SK-N-SH (cell line): Measurements from ENCODE around the gene PPEF2. TPM values are rescaled to one million over a fixed set of nuclear protein-coding genes. Genes with fewer than 3 reads are reported as not detected.
A peak's percentile ranks its signal among the peaks of the same experiment; 100 is the strongest.

Source experiments
- CTCF ChIA-PET: fragments of 300-600, 350-600 bp; formaldehyde crosslinking; extraction: SDS; loops from one replicate; lab custom pipeline; 2021; lab: Yijun Ruan, JAX
- POLR2A ChIA-PET: fragments of 350-600 bp; sonication (Branson Sonifier 250); formaldehyde crosslinking; extraction: SDS; loops from one replicate; lab custom pipeline; 2020; ENCODE audit warnings: antibody characterized with exemption, inconsistent platforms; lab: Yijun Ruan, JAX
- DNase-seq: peaks from one replicate; pipeline ENCODE4 v3.0.0; 2012
- H2AFZ ChIP-seq: fragments of 200-600 bp; sonication (generic); 2 replicates; pipeline ENCODE4 v1.8.1; 2016; ENCODE audit warnings: antibody characterized with exemption, mild to moderate bottlenecking, low read depth
- H3F3A ChIP-seq: fragments of 200-600 bp; sonication (generic); replicated peaks from 2 replicates; pipeline ENCODE3; 2016; ENCODE audit warnings: antibody characterized with exemption, mild to moderate bottlenecking; ENCODE audit not compliant: insufficient read depth
- H3K27ac ChIP-seq, 2 experiments: fragments of 200-500 bp in 1 of 2; fragments of 200-600 bp in 1 of 2; sonication (Bioruptor generic) in 1 of 2; sonication (generic), shearing (Covaris generic) in 1 of 2; 2 replicates each; pipeline versions ENCODE4 v1.5.1 to v1.6.1; 2014 to 2016; ENCODE audit warnings: low read depth in 2 of 2, inconsistent platforms in 1 of 2, low read length in 1 of 2, mild to moderate bottlenecking in 1 of 2, mixed read lengths in 1 of 2
- H3K27me3 ChIP-seq: fragments of 200-600 bp; sonication (generic), shearing (Covaris generic); 2 replicates; pipeline ENCODE4 v1.6.1; 2016; ENCODE audit warnings: mixed run types; ENCODE audit not compliant: insufficient read depth
- H3K36me3 ChIP-seq, 2 experiments: fragments of 200-500 bp in 1 of 2; fragments of 200-600 bp in 1 of 2; sonication (Bioruptor generic) in 1 of 2; sonication (generic) in 1 of 2; replicated peaks in 1 of 2; 2 replicates each; pipeline versions ENCODE3 to v1.5.1; 2014 to 2016; ENCODE audit warnings: low read length in 1 of 2, mild to moderate bottlenecking in 1 of 2; ENCODE audit not compliant: insufficient read depth in 2 of 2, control insufficient read depth in 1 of 2
- H3K4me1 ChIP-seq, 2 experiments: fragments of 200-500 bp in 1 of 2; fragments of 200-600 bp in 1 of 2; sonication (Bioruptor generic) in 1 of 2; sonication (generic), shearing (Covaris generic) in 1 of 2; 2 replicates each; pipeline versions ENCODE4 v1.5.1 to v1.6.1; 2014 to 2016; ENCODE audit warnings: low read depth in 1 of 2, low read length in 1 of 2, mixed run types in 1 of 2; ENCODE audit not compliant: insufficient read depth in 2 of 2, control insufficient read depth in 1 of 2
- H3K4me2 ChIP-seq: fragments of 200-600 bp; sonication (generic), shearing (Covaris generic); 2 replicates; pipeline ENCODE4 v1.6.1; 2017; ENCODE audit warnings: mixed run types
- H3K4me3 ChIP-seq, 2 experiments: fragments of 200-500 bp in 1 of 2; fragments of 200-600 bp in 1 of 2; sonication (Bioruptor generic) in 1 of 2; sonication (generic), shearing (Covaris generic) in 1 of 2; 2 replicates each; pipeline versions ENCODE4 v1.5.1 to v1.8.1; 2014 to 2016; ENCODE audit warnings: low read depth in 2 of 2, inconsistent platforms in 1 of 2, low read length in 1 of 2, mild to moderate bottlenecking in 1 of 2, mixed read lengths in 1 of 2, moderate library complexity in 1 of 2
- H3K79me2 ChIP-seq: fragments of 200-600 bp; sonication (generic); 2 replicates; pipeline ENCODE4 v1.8.1; 2017; ENCODE audit warnings: mild to moderate bottlenecking; ENCODE audit not compliant: insufficient read depth
- H3K9ac ChIP-seq: fragments of 200-600 bp; sonication (generic); 2 replicates; pipeline ENCODE4 v1.6.1; 2017; ENCODE audit warnings: mixed run types
- H3K9me2 ChIP-seq: fragments of 200-600 bp; sonication (generic); 2 replicates; pipeline ENCODE4 v1.6.1; 2017; ENCODE audit warnings: mixed run types
- H3K9me3 ChIP-seq: fragments of 200-600 bp; sonication (generic); 2 replicates; pipeline ENCODE4 v1.6.1; 2017; ENCODE audit warnings: mixed run types, mild to moderate bottlenecking, moderate library complexity
- H4K20me1 ChIP-seq: fragments of 200-600 bp; sonication (generic); 2 replicates; pipeline ENCODE4 v1.6.1; 2017; ENCODE audit warnings: mild to moderate bottlenecking, mixed run types; ENCODE audit not compliant: insufficient read depth
- GABPA ChIP-seq: IDR thresholded peaks from 2 replicates; pipeline ENCODE4 v1.4.0; 2012; ENCODE audit warnings: low read depth, mild to moderate bottlenecking
- RAD21 ChIP-seq: IDR thresholded peaks from 2 replicates; pipeline ENCODE4 v1.6.1; 2012; ENCODE audit warnings: mild to moderate bottlenecking, low read length
- SMC3 ChIP-seq: IDR thresholded peaks from 2 replicates; pipeline ENCODE4 v1.6.1; 2012; ENCODE audit warnings: low read depth, low read length, improper control_type of control experiment
- TCF12 ChIP-seq: IDR thresholded peaks from 2 replicates; pipeline ENCODE4 v1.4.0; 2012
- YY1 ChIP-seq: IDR thresholded peaks from 2 replicates; pipeline ENCODE4 v1.4.0; 2012; ENCODE audit warnings: low read depth, mild to moderate bottlenecking
- WGBS: methylation state at CpG from one replicate; pipeline ENCODE4 v1.1.6; 2017; ENCODE audit warnings: low lambda C conversion rate; 5-methylcytosine and 5-hydroxymethylcytosine counted together
- polyA plus RNA-seq, 3 experiments: library from polyadenylated mRNA; depleted of rRNA; stranded (reverse); fragments of >200 nt; gene quantifications; 2 replicates each; pipeline ENCODE4 v1.2.3, GENCODE V29; 2012
- TF ChIP-seq, protein P1 (sequence below): fragments of 200-600 bp; sonication (generic); IDR thresholded peaks from 2 replicates; pipeline ENCODE4 v1.6.1; 2017; ENCODE audit warnings: antibody characterized with exemption, mild to moderate bottlenecking, moderate library complexity
- TF ChIP-seq, protein P2 (sequence below): fragments of 150-350 bp; IDR thresholded peaks from 2 replicates; pipeline ENCODE4 v1.6.1; 2016; ENCODE audit warnings: mild to moderate bottlenecking, low read depth, low read length
- TF ChIP-seq, protein P3 (sequence below): IDR thresholded peaks from 2 replicates; pipeline ENCODE4 v1.6.1; 2012; ENCODE audit warnings: mild to moderate bottlenecking, low read depth, low read length, moderate library complexity
- TF ChIP-seq, protein P4 (sequence below): IDR thresholded peaks from 2 replicates; pipeline ENCODE4 v1.4.0; 2012; ENCODE audit warnings: low read depth
- TF ChIP-seq, protein P5 (sequence below): IDR thresholded peaks from 2 replicates; pipeline ENCODE4 v1.4.0; 2012; ENCODE audit warnings: low read depth, borderline replicate concordance

The PPEF2 gene
- polyA plus RNA-seq, 1 of the 3 experiments (the other 2 are of a cell fraction) = not detected

DNA sequence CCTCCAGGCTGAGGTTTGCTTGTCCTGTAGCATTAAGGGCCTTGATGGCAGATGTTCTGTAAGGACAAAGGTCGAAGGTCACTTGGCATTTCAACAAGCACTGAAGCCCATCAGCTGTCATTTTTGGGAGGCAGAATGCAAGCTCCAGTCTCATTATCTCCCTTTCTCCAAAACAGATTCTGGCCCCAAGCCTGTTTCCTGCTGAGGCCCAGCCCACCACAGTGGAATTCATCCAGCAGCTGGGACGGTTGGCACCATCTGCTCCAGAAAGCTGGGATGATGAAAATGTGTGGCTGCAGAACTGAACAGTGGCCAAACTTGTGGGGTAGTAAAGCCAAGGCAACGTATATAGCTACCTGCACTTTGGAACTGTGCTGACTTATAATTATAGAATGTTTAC is 17.7 kb upstream of the PPEF2 start:
- 60% methylated on average over 2 of the region's 3 CpGs for WGBS
- no peak for DNase-seq
- H3F3A ChIP-seq = peaks cover 8% of the 10 kb centered on the region
- no peak overlapping the region for H2AFZ ChIP-seq
- H3K9me2 ChIP-seq = no peaks in the 10 kb centered on the region
- H4K20me1 ChIP-seq = no peaks in the 10 kb centered on the region
- POLR2A ChIA-PET = no interaction called here
- no peak overlapping the region for H3K4me3 ChIP-seq
- no peaks in the 10 kb centered on the region for H3K4me1 ChIP-seq
- TF ChIP-seq GABPA = no peak
- no peak overlapping the region for H3K27ac ChIP-seq
- H3K9ac ChIP-seq = no peak overlapping the region
- no peaks in the 10 kb centered on the region for H3K27me3 ChIP-seq
- CTCF ChIA-PET = interaction anchor here (0.7 kb wide), 1 partner anchor 9 kb away, joined by 4 read pairs; no protein-coding TSS in a partner anchor
- H3K36me3 ChIP-seq = peaks cover 7 to 24% of the 10 kb centered on the region in 2 experiments
- no peak overlapping the region for H3K4me2 ChIP-seq
- no peaks in the 10 kb centered on the region for H3K79me2 ChIP-seq
- no peaks in the 10 kb centered on the region for H3K9me3 ChIP-seq

DNA sequence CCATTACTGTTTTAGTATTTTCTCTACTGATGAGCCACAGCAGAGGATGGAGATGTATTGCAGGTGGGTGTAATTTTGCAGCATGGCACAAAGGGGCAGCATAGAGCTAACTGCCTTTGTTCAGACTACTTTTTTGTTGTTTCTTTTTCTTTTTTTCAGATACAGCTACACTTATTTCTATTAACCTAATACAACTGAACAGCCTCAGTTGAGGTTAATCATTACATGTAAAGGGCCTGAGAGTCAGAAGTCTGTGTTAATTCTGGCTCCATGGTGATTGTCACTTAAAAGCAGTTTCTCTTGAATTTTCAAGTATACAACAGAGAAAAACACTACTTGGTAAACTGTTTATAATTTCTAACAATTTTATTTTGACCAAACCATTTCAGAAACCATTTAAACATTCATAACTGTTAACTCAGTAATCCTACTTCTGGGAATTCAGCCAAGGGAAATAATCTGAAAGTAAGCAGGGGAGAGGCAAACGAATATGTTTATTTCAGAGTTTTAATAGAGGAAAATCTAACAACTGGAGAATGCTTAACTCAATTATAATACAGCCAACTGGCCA is 13.9 kb upstream of the PPEF2 start:
- TF ChIP-seq YY1 (no peak), SMC3 (peak; percentile 49), TCF12 (no peak), RAD21 (peak; percentile 58)
- TF ChIP-seq, protein P1, sequence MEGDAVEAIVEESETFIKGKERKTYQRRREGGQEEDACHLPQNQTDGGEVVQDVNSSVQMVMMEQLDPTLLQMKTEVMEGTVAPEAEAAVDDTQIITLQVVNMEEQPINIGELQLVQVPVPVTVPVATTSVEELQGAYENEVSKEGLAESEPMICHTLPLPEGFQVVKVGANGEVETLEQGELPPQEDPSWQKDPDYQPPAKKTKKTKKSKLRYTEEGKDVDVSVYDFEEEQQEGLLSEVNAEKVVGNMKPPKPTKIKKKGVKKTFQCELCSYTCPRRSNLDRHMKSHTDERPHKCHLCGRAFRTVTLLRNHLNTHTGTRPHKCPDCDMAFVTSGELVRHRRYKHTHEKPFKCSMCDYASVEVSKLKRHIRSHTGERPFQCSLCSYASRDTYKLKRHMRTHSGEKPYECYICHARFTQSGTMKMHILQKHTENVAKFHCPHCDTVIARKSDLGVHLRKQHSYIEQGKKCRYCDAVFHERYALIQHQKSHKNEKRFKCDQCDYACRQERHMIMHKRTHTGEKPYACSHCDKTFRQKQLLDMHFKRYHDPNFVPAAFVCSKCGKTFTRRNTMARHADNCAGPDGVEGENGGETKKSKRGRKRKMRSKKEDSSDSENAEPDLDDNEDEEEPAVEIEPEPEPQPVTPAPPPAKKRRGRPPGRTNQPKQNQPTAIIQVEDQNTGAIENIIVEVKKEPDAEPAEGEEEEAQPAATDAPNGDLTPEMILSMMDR = peak; percentile 84
- TF ChIP-seq, protein P2, sequence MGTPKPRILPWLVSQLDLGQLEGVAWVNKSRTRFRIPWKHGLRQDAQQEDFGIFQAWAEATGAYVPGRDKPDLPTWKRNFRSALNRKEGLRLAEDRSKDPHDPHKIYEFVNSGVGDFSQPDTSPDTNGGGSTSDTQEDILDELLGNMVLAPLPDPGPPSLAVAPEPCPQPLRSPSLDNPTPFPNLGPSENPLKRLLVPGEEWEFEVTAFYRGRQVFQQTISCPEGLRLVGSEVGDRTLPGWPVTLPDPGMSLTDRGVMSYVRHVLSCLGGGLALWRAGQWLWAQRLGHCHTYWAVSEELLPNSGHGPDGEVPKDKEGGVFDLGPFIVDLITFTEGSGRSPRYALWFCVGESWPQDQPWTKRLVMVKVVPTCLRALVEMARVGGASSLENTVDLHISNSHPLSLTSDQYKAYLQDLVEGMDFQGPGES = no peak
- TF ChIP-seq, protein P3, sequence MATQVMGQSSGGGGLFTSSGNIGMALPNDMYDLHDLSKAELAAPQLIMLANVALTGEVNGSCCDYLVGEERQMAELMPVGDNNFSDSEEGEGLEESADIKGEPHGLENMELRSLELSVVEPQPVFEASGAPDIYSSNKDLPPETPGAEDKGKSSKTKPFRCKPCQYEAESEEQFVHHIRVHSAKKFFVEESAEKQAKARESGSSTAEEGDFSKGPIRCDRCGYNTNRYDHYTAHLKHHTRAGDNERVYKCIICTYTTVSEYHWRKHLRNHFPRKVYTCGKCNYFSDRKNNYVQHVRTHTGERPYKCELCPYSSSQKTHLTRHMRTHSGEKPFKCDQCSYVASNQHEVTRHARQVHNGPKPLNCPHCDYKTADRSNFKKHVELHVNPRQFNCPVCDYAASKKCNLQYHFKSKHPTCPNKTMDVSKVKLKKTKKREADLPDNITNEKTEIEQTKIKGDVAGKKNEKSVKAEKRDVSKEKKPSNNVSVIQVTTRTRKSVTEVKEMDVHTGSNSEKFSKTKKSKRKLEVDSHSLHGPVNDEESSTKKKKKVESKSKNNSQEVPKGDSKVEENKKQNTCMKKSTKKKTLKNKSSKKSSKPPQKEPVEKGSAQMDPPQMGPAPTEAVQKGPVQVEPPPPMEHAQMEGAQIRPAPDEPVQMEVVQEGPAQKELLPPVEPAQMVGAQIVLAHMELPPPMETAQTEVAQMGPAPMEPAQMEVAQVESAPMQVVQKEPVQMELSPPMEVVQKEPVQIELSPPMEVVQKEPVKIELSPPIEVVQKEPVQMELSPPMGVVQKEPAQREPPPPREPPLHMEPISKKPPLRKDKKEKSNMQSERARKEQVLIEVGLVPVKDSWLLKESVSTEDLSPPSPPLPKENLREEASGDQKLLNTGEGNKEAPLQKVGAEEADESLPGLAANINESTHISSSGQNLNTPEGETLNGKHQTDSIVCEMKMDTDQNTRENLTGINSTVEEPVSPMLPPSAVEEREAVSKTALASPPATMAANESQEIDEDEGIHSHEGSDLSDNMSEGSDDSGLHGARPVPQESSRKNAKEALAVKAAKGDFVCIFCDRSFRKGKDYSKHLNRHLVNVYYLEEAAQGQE = no peak
- TF ChIP-seq, protein P4, sequence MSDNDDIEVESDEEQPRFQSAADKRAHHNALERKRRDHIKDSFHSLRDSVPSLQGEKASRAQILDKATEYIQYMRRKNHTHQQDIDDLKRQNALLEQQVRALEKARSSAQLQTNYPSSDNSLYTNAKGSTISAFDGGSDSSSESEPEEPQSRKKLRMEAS = 0 out of 2 replicates have a peak, but pooled peaks have one; percentile 19
- TF ChIP-seq, protein P5, sequence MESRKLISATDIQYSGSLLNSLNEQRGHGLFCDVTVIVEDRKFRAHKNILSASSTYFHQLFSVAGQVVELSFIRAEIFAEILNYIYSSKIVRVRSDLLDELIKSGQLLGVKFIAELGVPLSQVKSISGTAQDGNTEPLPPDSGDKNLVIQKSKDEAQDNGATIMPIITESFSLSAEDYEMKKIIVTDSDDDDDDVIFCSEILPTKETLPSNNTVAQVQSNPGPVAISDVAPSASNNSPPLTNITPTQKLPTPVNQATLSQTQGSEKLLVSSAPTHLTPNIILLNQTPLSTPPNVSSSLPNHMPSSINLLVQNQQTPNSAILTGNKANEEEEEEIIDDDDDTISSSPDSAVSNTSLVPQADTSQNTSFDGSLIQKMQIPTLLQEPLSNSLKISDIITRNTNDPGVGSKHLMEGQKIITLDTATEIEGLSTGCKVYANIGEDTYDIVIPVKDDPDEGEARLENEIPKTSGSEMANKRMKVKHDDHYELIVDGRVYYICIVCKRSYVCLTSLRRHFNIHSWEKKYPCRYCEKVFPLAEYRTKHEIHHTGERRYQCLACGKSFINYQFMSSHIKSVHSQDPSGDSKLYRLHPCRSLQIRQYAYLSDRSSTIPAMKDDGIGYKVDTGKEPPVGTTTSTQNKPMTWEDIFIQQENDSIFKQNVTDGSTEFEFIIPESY = no peak
- TF ChIP-seq, all 33 proteins: peak for 4
- peak overlapping the region in 1 of 2 experiments; percentile 67; a peak in 2 of 4 replicates for H3K27ac ChIP-seq
- POLR2A ChIA-PET = no interaction called here
- H4K20me1 ChIP-seq = no peaks in the 10 kb centered on the region
- H3K4me3 ChIP-seq = peak overlapping the region in 1 of 2 experiments; percentile 39; a peak in 1 of 4 replicates
- peaks cover 8% of the 10 kb centered on the region for H3F3A ChIP-seq
- H3K27me3 ChIP-seq = no peaks in the 10 kb centered on the region
- peak; percentile 59 for DNase-seq
- no peaks in the 10 kb centered on the region for H3K9me2 ChIP-seq
- no peaks in the 10 kb centered on the region for H3K9me3 ChIP-seq
- peaks cover 10 to 19% of the 10 kb centered on the region in 2 experiments for H3K36me3 ChIP-seq
- no peaks in the 10 kb centered on the region for H3K4me1 ChIP-seq
- H2AFZ ChIP-seq = peak overlapping the region; percentile 76
- H3K79me2 ChIP-seq = no peaks in the 10 kb centered on the region
- peak overlapping the region; percentile 40; the same call in 1 of the 2 replicates for H3K4me2 ChIP-seq
- CTCF ChIA-PET = interaction anchor here (0.6 to 2.0 kb wide), 24 partner anchors 8 to 339 kb away, joined by 3 to 10 read pairs (median 4); partner anchors contain the start of gene NAAA
- WGBS = 13% methylated on average over 1 of the region's 1 CpG
- H3K9ac ChIP-seq = no peak overlapping the region
